HepG2 (cell line): ENCODE data around the gene ZMYND10. TPM values are rescaled to one million over a fixed set of nuclear protein-coding genes. Genes with fewer than 3 reads are reported as not detected.

Experiments used
- ARNTL ChIP-seq: sonication (generic); formaldehyde crosslinking; IDR thresholded peaks from 2 replicates; pipeline ENCODE4 v1.4.0; 2020; ENCODE audit warnings: mild to moderate bottlenecking, missing genetic modification reagents
- ATF3 ChIP-seq: sonication (generic); formaldehyde crosslinking; IDR thresholded peaks from 2 replicates; pipeline ENCODE4 v1.4.0; 2020; ENCODE audit warnings: missing genetic modification reagents
- ATRX ChIP-seq: sonication (generic); formaldehyde crosslinking; IDR thresholded peaks from 2 replicates; pipeline ENCODE4 v1.4.0; 2020; ENCODE audit warnings: missing genetic modification reagents, borderline replicate concordance
- CAMTA2 ChIP-seq: sonication (generic); formaldehyde crosslinking; IDR thresholded peaks from 2 replicates; pipeline ENCODE4 v1.4.0; 2020; ENCODE audit warnings: mild to moderate bottlenecking, missing genetic modification reagents, borderline replicate concordance
- CBFB ChIP-seq: sonication (generic); formaldehyde crosslinking; IDR thresholded peaks from 2 replicates; pipeline ENCODE4 v1.4.0; 2020; ENCODE audit warnings: missing genetic modification reagents
- DMAP1 ChIP-seq: IDR thresholded peaks from 2 replicates; pipeline ENCODE4 v1.6.1; 2016
- ERF ChIP-seq: IDR thresholded peaks from 2 replicates; pipeline ENCODE4 v1.6.1; 2018; ENCODE audit warnings: missing biosample characterization, missing genetic modification reagents
- GTF3A ChIP-seq: sonication (generic); formaldehyde crosslinking; conservative IDR thresholded peaks from 2 replicates; pipeline ENCODE4 v1.4.0; 2020; ENCODE audit warnings: mild to moderate bottlenecking, missing genetic modification reagents
- HOXA3 ChIP-seq: sonication (generic); formaldehyde crosslinking; IDR thresholded peaks from 2 replicates; pipeline ENCODE4 v1.5.0; 2020; ENCODE audit warnings: missing genetic modification reagents
- KDM5A ChIP-seq: fragments of 200-600 bp; sonication (generic); IDR thresholded peaks from 2 replicates; pipeline ENCODE4 v1.7.0; 2018; ENCODE audit warnings: antibody characterized with exemption, mild to moderate bottlenecking, low read length, borderline replicate concordance
- KLF9 ChIP-seq: IDR thresholded peaks from 2 replicates; pipeline ENCODE4 v1.6.1; 2016; ENCODE audit warnings: low read depth
- LRRFIP1 ChIP-seq: sonication (generic); formaldehyde crosslinking; conservative IDR thresholded peaks from 2 replicates; pipeline ENCODE4 v1.4.0; 2020; ENCODE audit warnings: missing genetic modification reagents
- NFRKB ChIP-seq: fragments of 450-650 bp; IDR thresholded peaks from 2 replicates; pipeline ENCODE4 v1.6.1; 2017
- NR3C1 ChIP-seq: sonication (generic); formaldehyde crosslinking; IDR thresholded peaks from 2 replicates; pipeline ENCODE4 v1.4.0; 2020; ENCODE audit warnings: missing genetic modification reagents
- PPARG ChIP-seq: conservative IDR thresholded peaks from 2 replicates; pipeline ENCODE4 v1.6.1; 2016; ENCODE audit warnings: missing biosample characterization, missing genetic modification reagents
- REPIN1 ChIP-seq: sonication (generic); formaldehyde crosslinking; IDR thresholded peaks from 2 replicates; pipeline ENCODE4 v1.8.0; 2022; ENCODE audit warnings: missing genetic modification reagents, low read depth, mild to moderate bottlenecking, borderline replicate concordance
- SATB2 ChIP-seq: sonication (generic); formaldehyde crosslinking; IDR thresholded peaks from 2 replicates; pipeline ENCODE4 v1.5.0; 2020; ENCODE audit warnings: missing genetic modification reagents
- SIN3B ChIP-seq: fragments of 150-350 bp; IDR thresholded peaks from 2 replicates; pipeline ENCODE4 v1.6.1; 2014; ENCODE audit warnings: low read length
- SP140L ChIP-seq: sonication (generic); formaldehyde crosslinking; IDR thresholded peaks from 2 replicates; pipeline ENCODE4 v1.4.0; 2020; ENCODE audit warnings: missing genetic modification reagents, borderline replicate concordance
- TBX3 ChIP-seq: fragments of 450-650 bp; IDR thresholded peaks from 2 replicates; pipeline ENCODE4 v1.6.1; 2017; ENCODE audit warnings: antibody characterized with exemption, mild to moderate bottlenecking, inconsistent platforms, borderline replicate concordance
- ZKSCAN1 ChIP-seq: fragments of 150-350 bp; IDR thresholded peaks from 2 replicates; pipeline ENCODE4 v1.6.1; 2014; ENCODE audit warnings: low read length
- ZMYM4 ChIP-seq: sonication (generic); formaldehyde crosslinking; IDR thresholded peaks from 2 replicates; pipeline ENCODE4 v1.8.1; 2023; ENCODE audit warnings: mild to moderate bottlenecking, missing genetic modification reagents
- ZNF256 ChIP-seq: sonication (generic); formaldehyde crosslinking; conservative IDR thresholded peaks from 2 replicates; pipeline ENCODE4 v1.4.0; 2020; ENCODE audit warnings: missing genetic modification reagents
- ZNF326 ChIP-seq: sonication (generic); formaldehyde crosslinking; IDR thresholded peaks from 2 replicates; pipeline ENCODE4 v1.4.0; 2020; ENCODE audit warnings: missing genetic modification reagents, borderline replicate concordance
- ZNF616 ChIP-seq: sonication (generic); formaldehyde crosslinking; IDR thresholded peaks from 2 replicates; pipeline ENCODE4 v1.5.0; 2020; ENCODE audit warnings: low read depth, mild to moderate bottlenecking, missing genetic modification reagents
- ZNF746 ChIP-seq: sonication (generic); formaldehyde crosslinking; IDR thresholded peaks from 2 replicates; pipeline ENCODE4 v1.8.0; 2022; ENCODE audit warnings: mild to moderate bottlenecking, missing genetic modification reagents
- ZNF784 ChIP-seq: sonication (generic); formaldehyde crosslinking; IDR thresholded peaks from 2 replicates; pipeline ENCODE4 v1.5.1; 2020; ENCODE audit warnings: missing genetic modification reagents, mild to moderate bottlenecking, borderline replicate concordance
- ZSCAN31 ChIP-seq: sonication (generic); formaldehyde crosslinking; IDR thresholded peaks from 2 replicates; pipeline ENCODE4 v1.5.0; 2020; ENCODE audit warnings: low read depth, mild to moderate bottlenecking, missing genetic modification reagents
- polyA plus RNA-seq, 8 experiments: library from polyadenylated mRNA; depleted of rRNA in 3 of 8; stranded (reverse) in 7 of 8; unstranded in 1 of 8; fragments of >200 nt; fragmentation: Illumina TruSeq in 4 of 8; extraction: Trizol in 4 of 8; gene quantifications; 2 replicates each; pipeline versions ENCODE4 v1.2.1 to v1.2.3, GENCODE V29; 2011 to 2016; ENCODE audit warnings: low read depth in 4 of 8, missing spikeins in 1 of 8, mixed read lengths in 1 of 8; ENCODE audit not compliant: insufficient read depth in 1 of 8
- total RNA-seq, 5 experiments: library from RNA; depleted of rRNA; stranded (reverse); fragments of >200 nt; fragmentation: Illumina TruSeq; extraction: Trizol; gene quantifications; 2 replicates each; pipeline ENCODE4 v1.2.3, GENCODE V29; 2016; ENCODE audit warnings: low read depth in 1 of 5
- TF ChIP-seq, protein P1 (sequence below): sonication (generic); formaldehyde crosslinking; IDR thresholded peaks from 2 replicates; pipeline ENCODE4 v1.8.0; 2022; ENCODE audit warnings: missing genetic modification reagents, low read depth, mild to moderate bottlenecking, borderline replicate concordance

Gene ZMYND10
- total and polyA plus RNA-seq, 2 of the 13 experiments (the other 11 are each of a cell fraction or from before 2014, with no cell fraction given) = 0.60 to 0.74 TPM

- TF ChIP-seq ERF (CRISPR knock-in tag) (peak; percentile 65; the same call in 1 of the 2 replicates), DMAP1 (CRISPR knock-in tag) (peak; percentile 78; the same call in 1 of the 2 replicates), CAMTA2 (CRISPR knock-in tag) (0 out of 2 replicates have a peak, but pooled peaks have one; percentile 59), ATRX (CRISPR knock-in tag) (no peak), ZNF616 (no peak; the same call in 1 of the 2 replicates), ZNF256 (CRISPR knock-in tag) (peak; percentile 95), GTF3A (CRISPR knock-in tag) (peak; percentile 90; the same call in 1 of the 2 replicates), TBX3 (no peak; the same call in 1 of the 2 replicates), NR3C1 (no peak), ZNF746 (CRISPR knock-in tag) (peak; percentile 40; the same call in 1 of the 2 replicates), ARNTL (CRISPR knock-in tag) (peak; percentile 93), SATB2 (CRISPR knock-in tag) (0 out of 2 replicates have a peak, but pooled peaks have one; percentile 24), HOXA3 (CRISPR knock-in tag) (peak; percentile 88), SIN3B (peak; percentile 83), ZSCAN31 (CRISPR knock-in tag) (peak; percentile 73; the same call in 1 of the 2 replicates), ZNF326 (no peak), ZNF784 (no peak), CBFB (CRISPR knock-in tag) (peak; percentile 84; the same call in 1 of the 2 replicates), PPARG (CRISPR knock-in tag) (no peak), KDM5A (no peak; the same call in 1 of the 2 replicates), ATF3 (CRISPR knock-in tag) (peak; percentile 83), NFRKB (no peak), LRRFIP1 (CRISPR knock-in tag) (no peak), ZMYM4 (CRISPR knock-in tag) (peak; percentile 89), KLF9 (CRISPR knock-in tag) (no peak), SP140L (CRISPR knock-in tag) (no peak), ZKSCAN1 (no peak), REPIN1 (CRISPR knock-in tag) (0 out of 2 replicates have a peak, but pooled peaks have one; percentile 43)
- TF ChIP-seq, protein P1, sequence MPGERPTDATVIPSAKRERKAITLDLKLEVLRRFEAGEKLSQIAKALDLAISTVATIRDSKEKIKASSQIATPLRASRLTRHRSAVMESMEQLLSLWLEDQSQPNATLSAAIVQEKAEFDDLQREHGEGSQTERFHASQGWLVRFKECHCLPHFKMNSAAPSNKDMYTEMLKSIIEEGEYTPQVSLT = no peak
Observed at GRCh38 chr3:50337175-50337861, 8.2 kb downstream of the ZMYND10 start (continued).
